Aorta (tissue), 5 donors: ENCODE measurements around the gene EHD2. TPM values are rescaled to one million over a fixed set of nuclear protein-coding genes. Genes with fewer than 3 reads are reported as not detected.

Experiments
- ATAC-seq: fragments of 200-7000 bp; cut with Tn5 transposase; one replicate; pipeline ENCODE4 v1.9.1; 2022; ENCODE audit warnings: moderate library complexity; ENCODE audit not compliant: low FRiP score
- DNase-seq, 2 donors: peaks; one replicate each; pipeline ENCODE4 v3.0.0-alpha.2; 2020
- H3K27ac ChIP-seq, 2 donors: one replicate each; pipeline ENCODE4 v1.5.1; 2013; ENCODE audit warnings: low read length in 2 of 2, mild to moderate bottlenecking in 2 of 2, moderate library complexity in 2 of 2, control low read depth in 1 of 2, inconsistent platforms in 1 of 2, low read depth in 1 of 2
- H3K27me3 ChIP-seq, 2 donors: one replicate each; pipeline ENCODE4 v1.6.1; 2013; ENCODE audit warnings: control low read depth in 1 of 2, low read length in 1 of 2, mild to moderate bottlenecking in 1 of 2, moderate library complexity in 1 of 2; ENCODE audit not compliant: insufficient read depth in 2 of 2, control insufficient read depth in 1 of 2
- H3K36me3 ChIP-seq, 2 donors: one replicate each; pipeline ENCODE4 v1.6.1; 2013; ENCODE audit warnings: control low read depth in 1 of 2, low read length in 1 of 2, mild to moderate bottlenecking in 1 of 2; ENCODE audit not compliant: insufficient read depth in 2 of 2, control insufficient read depth in 1 of 2
- H3K4me1 ChIP-seq, 2 donors: one replicate each; pipeline ENCODE4 v1.6.1; 2013; ENCODE audit warnings: low read length in 2 of 2, control low read depth in 1 of 2, mild to moderate bottlenecking in 1 of 2, moderate library complexity in 1 of 2; ENCODE audit not compliant: insufficient read depth in 2 of 2, control insufficient read depth in 1 of 2
- H3K4me3 ChIP-seq, 2 donors: one replicate each; pipeline ENCODE4 v1.5.1; 2013; ENCODE audit warnings: low read length in 2 of 2, control low read depth in 1 of 2, mild to moderate bottlenecking in 1 of 2
- H3K9me3 ChIP-seq: one replicate; pipeline ENCODE4 v1.6.1; 2013; ENCODE audit warnings: mild to moderate bottlenecking, low read length; ENCODE audit not compliant: control insufficient read depth
- WGBS, 2 donors: extraction: QIAGEN DNeasy Blood & Tissue Kit; methylation state at CpG; one replicate each; pipeline ENCODE4 v1.1.7; 2013; 5-methylcytosine and 5-hydroxymethylcytosine counted together
- intact Hi-C, 2 donors: fragments of 100-400 bp; cut with DNase I; formaldehyde crosslinking; loops; one replicate each; pipeline versions ENCODE4 v1.14.2 to v1.15.0; 2022
- polyA plus RNA-seq, 2 donors: library from polyadenylated mRNA; stranded (reverse); fragments of 200-250 nt; gene quantifications; one replicate each; pipeline ENCODE4 v1.2.3, GENCODE V29; 2013
- total RNA-seq, 2 donors: library from RNA; stranded (reverse); fragmentation: NEBNext Ultra II Directional; extraction: Animal tissue kit (Norgen Biotek cat#: 25700); gene quantifications; one replicate each; pipeline ENCODE4 v1.2.1, GENCODE V29; 2021
- donor health status: healthy with polysubstance abuse.
- donor health status: Bipolar disorder and iron deficiency.
- donor health status: DM: no; HTN: no; CAD: no.
- donor health status: DM: no; HTN: no; CAD: no.
- donor health status: DM: yes; HTN: yes; CAD: no.

The EHD2 gene
- total and polyA plus RNA-seq, 4 donors: 38.4 to 189 (median 145) TPM

DNA sequence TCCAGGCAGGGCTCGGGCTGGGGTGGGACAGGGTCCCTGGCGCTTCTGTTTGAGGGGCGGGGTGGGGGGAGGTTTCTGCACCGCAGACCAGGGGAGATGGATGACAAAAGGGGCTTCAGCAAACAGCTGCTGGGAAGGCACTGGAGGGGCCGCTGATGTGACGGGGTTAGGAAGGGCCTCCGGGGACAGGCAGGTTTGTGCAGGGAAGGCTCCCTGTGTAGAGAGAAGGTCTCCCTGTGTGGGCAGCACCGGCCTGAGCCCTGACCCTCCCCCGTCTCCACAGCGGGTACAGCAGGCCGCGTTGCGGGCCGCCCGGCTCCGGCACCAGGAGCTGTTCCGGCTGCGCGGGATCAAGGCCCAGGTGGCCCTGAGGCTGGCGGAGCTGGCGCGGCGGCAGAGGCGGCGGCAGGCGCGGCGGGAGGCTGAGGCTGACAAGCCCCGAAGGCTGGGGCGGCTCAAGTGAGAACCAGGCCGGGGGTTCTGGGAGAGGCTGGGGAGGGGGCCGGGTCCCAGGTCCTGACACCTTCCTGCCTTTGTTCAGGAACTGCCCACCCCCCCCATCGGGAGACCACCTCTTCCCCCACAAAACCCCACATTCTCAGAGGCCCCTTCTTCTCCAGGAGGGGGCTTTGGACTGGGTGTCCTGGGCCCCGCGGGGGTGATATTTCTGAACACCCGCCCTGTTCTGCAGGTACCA lies 42.0 kb downstream of the EHD2 start:
- no peak overlapping the region for H3K27ac ChIP-seq
- no peaks in the 10 kb centered on the region for H3K27me3 ChIP-seq
- no peak for DNase-seq
- no peak overlapping the region for H3K4me3 ChIP-seq
- intact Hi-C loops: no loop called here
- 87 to 89% methylated on average over 27 to 36 of the region's 36 CpGs for WGBS, 2 donors
- no peaks in the 10 kb centered on the region for H3K4me1 ChIP-seq
- H3K36me3 ChIP-seq: peaks cover 0 to 17% of the 10 kb centered on the region in 2 donors
- no peak for ATAC-seq
- H3K9me3 ChIP-seq: no peaks in the 10 kb centered on the region

DNA sequence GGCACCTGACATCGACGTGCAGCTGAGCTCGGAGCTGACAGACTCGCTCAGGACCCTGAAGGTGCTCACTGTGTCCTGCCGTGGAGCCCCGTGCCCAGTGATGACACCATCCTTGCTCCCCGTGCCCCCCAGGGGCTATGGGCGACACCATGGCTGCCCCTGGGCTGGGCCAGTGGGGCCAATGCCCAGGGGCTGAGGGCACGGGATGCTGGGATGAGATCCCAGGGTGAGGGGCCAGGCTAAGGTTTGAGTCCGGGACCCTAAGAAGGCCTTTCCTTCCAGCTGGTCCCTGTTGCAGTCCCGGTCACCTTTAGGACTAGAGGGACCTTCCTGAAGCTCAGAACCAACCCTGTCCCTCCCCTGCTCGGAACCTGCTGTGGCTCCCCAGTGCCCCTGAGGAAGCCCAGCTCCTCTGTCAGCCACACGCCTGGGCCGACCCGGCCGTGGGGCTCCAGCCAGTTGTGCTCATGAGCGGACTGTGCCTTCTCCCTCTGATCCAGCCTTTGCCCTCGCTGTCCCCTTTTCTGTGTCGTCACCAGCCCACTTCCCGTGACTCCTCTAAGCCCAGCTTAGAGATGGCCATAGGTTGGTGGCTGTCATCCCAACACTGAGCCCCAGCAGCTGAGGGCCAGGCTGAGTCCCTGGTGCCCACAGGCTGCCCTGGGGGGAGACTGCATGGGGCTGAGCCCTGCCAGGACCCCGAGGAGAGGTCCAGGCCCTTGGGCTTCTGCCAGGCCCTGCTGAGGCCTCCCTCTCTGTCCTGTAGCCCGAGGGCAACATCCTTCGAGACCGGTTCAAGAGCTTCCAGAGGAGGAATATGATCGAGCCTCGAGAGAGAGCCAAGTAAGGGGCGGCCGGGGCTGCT lies 42.8 kb downstream of the EHD2 start:
- H3K4me1 ChIP-seq: no peaks in the 10 kb centered on the region
- peaks cover 0 to 13% of the 10 kb centered on the region in 2 donors for H3K36me3 ChIP-seq
- no peak for ATAC-seq

GRCh38 chr19:47756627-47756929 lies 43.4 kb downstream of the EHD2 start:
- no peaks in the 10 kb centered on the region for H3K27me3 ChIP-seq
- 91 to 93% methylated on average over 12 of the region's 12 CpGs for WGBS, 2 donors
- no peak overlapping the region for H3K4me3 ChIP-seq
- no peak for DNase-seq
- H3K27ac ChIP-seq: no peak overlapping the region
- intact Hi-C loops: no loop called here
- H3K9me3 ChIP-seq: no peaks in the 10 kb centered on the region
- H3K36me3 ChIP-seq: peaks cover 0 to 13% of the 10 kb centered on the region in 2 donors
- no peak for ATAC-seq
- no peaks in the 10 kb centered on the region for H3K4me1 ChIP-seq

More for the DNA sequence above, 42.8 kb downstream of the EHD2 start:
- Histone ChIP-seq H3K4me3 (no peak overlapping the region), H3K27me3 (no peaks in the 10 kb centered on the region), H3K27ac (no peak overlapping the region), H3K9me3 (no peaks in the 10 kb centered on the region)
- intact Hi-C loops: no loop called here
- no peak for DNase-seq
- WGBS, 2 donors: 92 to 93% methylated on average over 28 of the region's 28 CpGs

DNA sequence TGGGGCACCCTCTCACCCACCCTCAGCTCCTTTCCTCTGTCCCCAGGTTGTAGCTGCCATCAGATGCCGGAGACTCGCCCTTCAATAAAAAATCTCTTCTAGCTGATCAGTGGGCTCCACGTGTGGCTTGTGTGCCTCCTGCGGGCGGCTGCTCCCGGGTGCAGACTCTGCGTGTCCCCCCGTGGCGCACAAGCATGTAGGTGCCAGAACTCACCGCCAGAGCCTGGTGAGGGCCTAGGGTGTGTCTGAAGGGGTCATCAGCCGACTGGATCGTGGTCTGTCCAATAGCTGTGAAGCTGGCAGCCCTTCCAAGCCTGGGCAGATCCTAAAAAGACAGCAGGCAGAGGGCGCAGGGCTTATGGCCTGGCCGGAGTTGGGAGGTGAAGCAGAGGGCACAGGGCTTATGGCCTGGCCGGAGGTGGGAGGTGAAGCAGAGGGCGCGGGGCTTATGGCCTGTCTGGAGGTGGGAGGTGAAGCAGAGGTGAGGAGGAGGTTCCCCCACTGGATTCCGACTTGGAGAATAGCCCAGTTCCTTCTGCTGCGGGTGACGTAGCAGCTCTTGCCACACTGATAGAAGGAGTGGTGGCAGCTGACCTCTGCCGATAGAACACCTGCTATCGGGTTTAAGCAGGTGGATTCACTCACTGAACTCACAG lies 43.9 kb downstream of the EHD2 start:
- no peak overlapping the region for H3K27ac ChIP-seq
- no peaks in the 10 kb centered on the region for H3K4me1 ChIP-seq
- 91 to 93% methylated on average over 22 of the region's 22 CpGs for WGBS, 2 donors
- intact Hi-C loops: no loop called here
- H3K27me3 ChIP-seq: no peaks in the 10 kb centered on the region
- ATAC-seq (no peak), DNase-seq (no peak)
- H3K4me3 ChIP-seq: no peak overlapping the region
- H3K9me3 ChIP-seq: no peaks in the 10 kb centered on the region
- H3K36me3 ChIP-seq: peaks cover 0 to 13% of the 10 kb centered on the region in 2 donors

GRCh38 chr19:47757617-47758442 lies 44.6 kb downstream of the EHD2 start:
- Histone ChIP-seq H3K4me1 (no peaks in the 10 kb centered on the region), H3K4me3 (no peak overlapping the region), H3K27ac (no peak overlapping the region), H3K27me3 (no peaks in the 10 kb centered on the region), H3K36me3 (peaks cover 0 to 13% of the 10 kb centered on the region in 2 donors), H3K9me3 (no peaks in the 10 kb centered on the region)
- DNase-seq: no peak
- intact Hi-C loops: no loop called here
- ATAC-seq: no peak
- 77 to 79% methylated on average over 14 of the region's 14 CpGs for WGBS, 2 donors

- H3K36me3 ChIP-seq: peaks cover 0 to 13% of the 10 kb centered on the region in 2 donors
- ATAC-seq: no peak
- 93 to 94% methylated on average over 5 of the region's 5 CpGs for WGBS, 2 donors
These were observed 45.2 kb downstream of the EHD2 start for GRCh38 chr19:47758443-47758804.

GRCh38 chr19:47760632-47760999 lies 47.4 kb downstream of the EHD2 start:
- H3K27ac ChIP-seq: no peak overlapping the region
- DNase-seq (no peak), ATAC-seq (no peak)
- no peak overlapping the region for H3K4me3 ChIP-seq
- no peaks in the 10 kb centered on the region for H3K27me3 ChIP-seq
- peaks cover 0 to 7% of the 10 kb centered on the region in 2 donors for H3K36me3 ChIP-seq
- no peaks in the 10 kb centered on the region for H3K4me1 ChIP-seq
- H3K9me3 ChIP-seq: no peaks in the 10 kb centered on the region
- 72 to 74% methylated on average over 5 of the region's 5 CpGs for WGBS, 2 donors
- intact Hi-C loops: no loop called here

More at GRCh38 chr19:47758443-47758804, 45.2 kb downstream of the EHD2 start:
- Histone ChIP-seq H3K4me3 (no peak overlapping the region), H3K9me3 (no peaks in the 10 kb centered on the region), H3K27ac (no peak overlapping the region), H3K4me1 (no peaks in the 10 kb centered on the region), H3K27me3 (no peaks in the 10 kb centered on the region)
- DNase-seq: no peak
- intact Hi-C loops: no loop called here

DNA sequence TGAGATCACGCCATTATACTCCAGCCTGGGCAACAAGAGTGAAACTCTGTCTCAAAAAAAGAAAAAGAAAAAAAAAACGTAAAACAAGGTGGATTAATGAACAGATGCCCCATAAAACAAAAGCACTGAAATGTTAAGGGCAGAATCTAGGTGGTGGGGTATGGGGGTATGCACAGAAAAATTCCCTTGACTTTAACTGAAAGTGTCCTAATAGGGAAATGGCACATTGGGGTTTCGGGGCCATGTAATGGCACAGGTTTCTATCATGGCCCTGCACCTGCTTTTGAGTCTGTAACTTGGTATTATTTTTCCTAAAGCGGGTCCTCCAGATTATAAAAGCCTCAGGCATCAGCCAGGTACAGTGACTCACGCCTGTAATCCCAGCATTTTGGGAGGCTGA lies 48.3 kb downstream of the EHD2 start:
- Histone ChIP-seq H3K4me1 (no peaks in the 10 kb centered on the region), H3K27ac (no peak overlapping the region), H3K36me3 (peaks cover 0 to 5% of the 10 kb centered on the region in 2 donors), H3K27me3 (no peaks in the 10 kb centered on the region), H3K9me3 (no peaks in the 10 kb centered on the region), H3K4me3 (no peak overlapping the region)
- DNase-seq (no peak), ATAC-seq (no peak)
- 51 to 56% methylated on average over 5 of the region's 5 CpGs for WGBS, 2 donors
- intact Hi-C loops: no loop called here
